Lower leg skin (tissue), 4 donors: ENCODE measurements around the gene GZF1. TPM values are rescaled to one million over a fixed set of nuclear protein-coding genes. Genes with fewer than 3 reads are reported as not detected.
A peak's percentile ranks its signal among the peaks of the same experiment; 100 is the strongest.

ENCODE experiments used
- DNase-seq, 2 donors: peaks; one replicate each; pipeline ENCODE4 v3.0.0-alpha.2; 2019; ENCODE audit warnings: low spot score in 2 of 2
- H3K4me3 ChIP-seq: fragments of 200-600 bp; sonication (generic); 2 replicates; pipeline ENCODE4 v1.5.1; 2017; ENCODE audit warnings: mild to moderate bottlenecking, low read depth; ENCODE audit not compliant: poor library complexity, severe bottlenecking
- POLR2A ChIP-seq, 2 donors: fragments of 450-650 bp; IDR thresholded peaks; one replicate each; pipeline ENCODE4 v1.6.1; 2016 to 2017; ENCODE audit warnings: antibody characterized with exemption in 2 of 2, mild to moderate bottlenecking in 1 of 2, moderate library complexity in 1 of 2
- WGBS, 2 donors: methylation state at CpG; one replicate each; pipeline ENCODE4 v1.1.5; 2018; 5-methylcytosine and 5-hydroxymethylcytosine counted together
- intact Hi-C: fragments of 100-400 bp; cut with DNase I; formaldehyde crosslinking; loops from one replicate; pipeline ENCODE4 v1.15.0; 2023; ENCODE audit warnings: low total_unique reads
- total RNA-seq, 4 donors: library from RNA; depleted of rRNA; stranded (reverse); fragments of >200 nt; gene quantifications; one replicate each; pipeline ENCODE4 v1.1.0, GENCODE V29; 2016
- TF ChIP-seq, protein P1 (sequence below), 3 donors: fragments of 450-650 bp; IDR thresholded peaks; one replicate each; pipeline ENCODE4 v1.5.1; 2016; ENCODE audit warnings: antibody characterized with exemption in 3 of 3, mild to moderate bottlenecking in 3 of 3, moderate library complexity in 2 of 3

Gene GZF1
- total RNA-seq, 4 donors from 2014 or later = 4.4 to 15.1 (median 13.5) TPM

DNA sequence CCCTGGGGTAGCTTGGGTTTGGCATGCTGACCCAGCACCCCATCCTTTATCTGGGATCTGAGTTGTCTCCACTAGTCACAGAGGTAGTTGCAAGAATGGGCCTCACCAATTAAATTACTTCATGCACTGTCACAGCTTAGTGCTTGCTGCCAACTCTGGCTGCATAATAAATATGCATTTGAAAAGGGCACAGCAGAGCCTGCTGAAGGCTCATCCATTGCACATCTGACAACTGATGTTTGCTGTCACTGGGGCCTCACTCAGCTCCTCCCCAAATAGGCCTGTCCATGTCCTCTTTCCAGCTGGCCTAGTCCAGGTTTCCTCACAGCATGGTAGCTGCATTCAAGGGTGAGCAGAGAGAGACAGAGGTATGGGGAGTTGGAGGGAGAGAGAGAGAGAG lies 24.7 kb upstream of the GZF1 start:
- no peak overlapping the region for H3K4me3 ChIP-seq
- intact Hi-C loops = loop anchor here (10.0 kb wide), 1 partner anchor 283 kb away; no protein-coding TSS in a partner anchor
- DNase-seq = no peak
- TF ChIP-seq POLR2A (IDR thresholded peaks at IDR 0.05) = no peak
- TF ChIP-seq, protein P1, sequence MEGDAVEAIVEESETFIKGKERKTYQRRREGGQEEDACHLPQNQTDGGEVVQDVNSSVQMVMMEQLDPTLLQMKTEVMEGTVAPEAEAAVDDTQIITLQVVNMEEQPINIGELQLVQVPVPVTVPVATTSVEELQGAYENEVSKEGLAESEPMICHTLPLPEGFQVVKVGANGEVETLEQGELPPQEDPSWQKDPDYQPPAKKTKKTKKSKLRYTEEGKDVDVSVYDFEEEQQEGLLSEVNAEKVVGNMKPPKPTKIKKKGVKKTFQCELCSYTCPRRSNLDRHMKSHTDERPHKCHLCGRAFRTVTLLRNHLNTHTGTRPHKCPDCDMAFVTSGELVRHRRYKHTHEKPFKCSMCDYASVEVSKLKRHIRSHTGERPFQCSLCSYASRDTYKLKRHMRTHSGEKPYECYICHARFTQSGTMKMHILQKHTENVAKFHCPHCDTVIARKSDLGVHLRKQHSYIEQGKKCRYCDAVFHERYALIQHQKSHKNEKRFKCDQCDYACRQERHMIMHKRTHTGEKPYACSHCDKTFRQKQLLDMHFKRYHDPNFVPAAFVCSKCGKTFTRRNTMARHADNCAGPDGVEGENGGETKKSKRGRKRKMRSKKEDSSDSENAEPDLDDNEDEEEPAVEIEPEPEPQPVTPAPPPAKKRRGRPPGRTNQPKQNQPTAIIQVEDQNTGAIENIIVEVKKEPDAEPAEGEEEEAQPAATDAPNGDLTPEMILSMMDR (IDR thresholded peaks at IDR 0.05) = no peak

DNA sequence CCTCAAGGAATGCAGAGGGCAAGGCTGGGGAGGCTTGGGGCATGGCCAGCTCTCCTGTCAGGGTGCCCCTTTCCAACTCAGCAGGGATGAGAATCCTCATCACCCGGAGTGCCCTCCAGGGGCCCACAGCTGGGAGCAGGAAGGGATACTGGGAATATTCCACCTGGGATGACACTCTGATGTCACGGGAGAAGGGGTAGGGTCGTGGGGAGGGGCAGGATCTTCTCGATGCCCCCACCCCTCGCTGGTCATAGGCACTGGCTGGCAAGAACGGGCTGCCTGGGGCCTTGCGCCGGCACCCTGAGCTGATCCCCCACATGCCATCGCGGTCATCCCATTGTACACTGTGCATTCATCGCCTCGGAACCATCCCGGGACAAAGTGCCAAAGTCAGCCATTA lies 22.0 kb upstream of the GZF1 start:
- DNase-seq = no peak
- TF ChIP-seq POLR2A (IDR thresholded peaks at IDR 0.05) = no peak
- TF ChIP-seq, protein P1 (IDR thresholded peaks at IDR 0.05) = no peak
- intact Hi-C loops = loop anchor here (5.0 to 10.0 kb wide), 2 partner anchors 285 to 648 kb away; no protein-coding TSS in a partner anchor
- no peak overlapping the region for H3K4me3 ChIP-seq
- WGBS, 2 donors = 70 to 79% methylated on average over 8 to 11 of the region's 13 CpGs

DNA sequence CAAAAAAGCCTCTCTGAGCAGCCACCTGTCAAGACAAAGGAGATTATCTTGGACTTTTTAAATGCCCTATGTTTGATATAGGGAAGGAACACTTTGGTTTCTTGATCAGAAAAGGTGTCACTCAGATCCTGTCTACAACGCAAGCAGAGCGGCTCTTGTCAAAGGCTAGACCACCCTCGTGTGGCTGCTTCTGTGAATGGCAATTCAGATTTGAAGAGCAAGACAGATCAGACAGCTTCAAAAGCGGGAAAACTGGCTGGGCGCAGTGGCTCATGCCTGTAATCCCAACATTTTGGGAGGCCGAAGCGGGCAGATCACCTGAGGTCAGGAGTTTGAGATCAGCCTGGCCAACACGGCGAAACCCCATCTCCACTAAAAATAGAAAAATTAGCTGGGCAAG lies 21.5 kb upstream of the GZF1 start:
- no peak overlapping the region for H3K4me3 ChIP-seq
- intact Hi-C loops = loop anchor here (5.0 kb wide), 1 partner anchor 648 kb away; no protein-coding TSS in a partner anchor
- TF ChIP-seq, protein P1 (IDR thresholded peaks at IDR 0.05) = peak in 1 of 3 donors; percentile 46
- no peak for TF ChIP-seq POLR2A (IDR thresholded peaks at IDR 0.05)
- peak; percentile 69 to 92 for DNase-seq
- WGBS, 2 donors = 17 to 22% methylated on average over 9 of the region's 9 CpGs

DNA sequence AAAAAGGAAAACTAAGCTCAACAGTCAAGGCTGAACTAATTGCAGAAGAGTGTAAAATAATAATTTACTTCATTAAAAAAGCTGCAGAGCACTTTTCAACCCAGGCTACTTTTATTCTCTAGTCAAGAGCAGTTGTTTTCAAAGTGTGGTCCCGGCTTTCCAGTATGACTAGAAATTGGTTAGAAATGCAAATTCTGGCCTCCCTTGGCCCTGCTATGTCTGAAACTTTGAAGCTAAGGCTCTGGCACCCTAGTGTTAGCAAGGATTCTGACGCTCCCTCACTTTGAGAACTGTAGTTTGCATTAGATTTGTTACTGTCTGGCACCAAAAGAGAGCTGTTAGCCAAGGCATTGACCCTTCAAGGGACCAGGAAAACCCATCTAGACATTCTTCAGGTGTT lies 20.9 kb upstream of the GZF1 start:
- DNase-seq = no peak
- intact Hi-C loops = loop anchor here (5.0 kb wide), 1 partner anchor 649 kb away; no protein-coding TSS in a partner anchor
- TF ChIP-seq POLR2A (IDR thresholded peaks at IDR 0.05) = no peak
- TF ChIP-seq, protein P1 (IDR thresholded peaks at IDR 0.05) = no peak
- 76 to 84% methylated on average over 2 of the region's 2 CpGs for WGBS, 2 donors
- no peak overlapping the region for H3K4me3 ChIP-seq

DNA sequence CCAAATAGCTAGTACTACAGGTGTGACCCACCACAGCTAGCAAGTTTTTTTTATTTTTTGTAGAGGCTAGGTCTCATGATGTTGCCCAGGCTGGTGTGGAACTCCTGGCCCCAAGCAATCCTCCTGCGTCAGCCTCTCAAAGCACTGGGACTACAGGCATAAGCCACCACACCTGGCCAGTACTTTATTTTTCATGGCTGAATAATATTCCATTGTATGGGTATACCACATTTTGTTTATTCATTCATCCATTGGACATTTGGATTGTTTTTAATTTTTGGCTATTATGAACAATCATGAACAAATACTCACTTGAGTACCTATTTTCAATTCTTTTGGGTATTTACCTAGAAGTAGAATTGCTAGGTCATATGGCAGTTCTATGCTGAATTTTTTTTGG lies 18.4 kb upstream of the GZF1 start:
- intact Hi-C loops = loop anchor here (5.0 kb wide), 1 partner anchor 651 kb away; no protein-coding TSS in a partner anchor
- TF ChIP-seq, protein P1 (IDR thresholded peaks at IDR 0.05) = no peak
- no peak for TF ChIP-seq POLR2A (IDR thresholded peaks at IDR 0.05)
- H3K4me3 ChIP-seq = no peak overlapping the region
- WGBS, 2 donors = 93 to 94% methylated on average over 1 of the region's 1 CpG
- no peak for DNase-seq

DNA sequence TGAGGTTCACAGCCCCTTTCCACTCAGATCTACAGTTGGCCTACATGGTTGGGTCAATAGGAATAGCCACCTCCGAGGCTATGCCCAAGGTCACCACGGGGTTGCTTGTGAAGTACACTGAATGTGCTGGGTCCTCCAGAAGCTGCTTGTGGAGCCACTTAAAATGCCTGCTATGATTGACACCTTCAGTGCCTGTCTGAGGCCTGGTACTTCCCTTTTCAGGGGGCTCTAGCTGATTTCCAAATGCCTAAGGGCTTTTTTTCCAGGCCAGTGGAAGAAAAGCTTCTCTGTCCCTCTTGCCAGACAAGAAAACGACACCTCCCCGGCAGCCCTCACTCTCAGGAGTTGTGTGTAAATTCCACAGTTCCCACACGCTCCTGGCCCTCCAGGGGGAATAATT lies 17.6 kb upstream of the GZF1 start:
- intact Hi-C loops = loop anchor here (5.0 kb wide), 1 partner anchor 652 kb away; no protein-coding TSS in a partner anchor
- no peak for DNase-seq
- WGBS, 2 donors = 53 to 68% methylated on average over 5 of the region's 5 CpGs
- H3K4me3 ChIP-seq = no peak overlapping the region
- TF ChIP-seq POLR2A (IDR thresholded peaks at IDR 0.05) = no peak
- TF ChIP-seq, protein P1 (IDR thresholded peaks at IDR 0.05) = no peak
